ENCODE measurements around the gene CBX8.

CBX8 gene

DNA sequence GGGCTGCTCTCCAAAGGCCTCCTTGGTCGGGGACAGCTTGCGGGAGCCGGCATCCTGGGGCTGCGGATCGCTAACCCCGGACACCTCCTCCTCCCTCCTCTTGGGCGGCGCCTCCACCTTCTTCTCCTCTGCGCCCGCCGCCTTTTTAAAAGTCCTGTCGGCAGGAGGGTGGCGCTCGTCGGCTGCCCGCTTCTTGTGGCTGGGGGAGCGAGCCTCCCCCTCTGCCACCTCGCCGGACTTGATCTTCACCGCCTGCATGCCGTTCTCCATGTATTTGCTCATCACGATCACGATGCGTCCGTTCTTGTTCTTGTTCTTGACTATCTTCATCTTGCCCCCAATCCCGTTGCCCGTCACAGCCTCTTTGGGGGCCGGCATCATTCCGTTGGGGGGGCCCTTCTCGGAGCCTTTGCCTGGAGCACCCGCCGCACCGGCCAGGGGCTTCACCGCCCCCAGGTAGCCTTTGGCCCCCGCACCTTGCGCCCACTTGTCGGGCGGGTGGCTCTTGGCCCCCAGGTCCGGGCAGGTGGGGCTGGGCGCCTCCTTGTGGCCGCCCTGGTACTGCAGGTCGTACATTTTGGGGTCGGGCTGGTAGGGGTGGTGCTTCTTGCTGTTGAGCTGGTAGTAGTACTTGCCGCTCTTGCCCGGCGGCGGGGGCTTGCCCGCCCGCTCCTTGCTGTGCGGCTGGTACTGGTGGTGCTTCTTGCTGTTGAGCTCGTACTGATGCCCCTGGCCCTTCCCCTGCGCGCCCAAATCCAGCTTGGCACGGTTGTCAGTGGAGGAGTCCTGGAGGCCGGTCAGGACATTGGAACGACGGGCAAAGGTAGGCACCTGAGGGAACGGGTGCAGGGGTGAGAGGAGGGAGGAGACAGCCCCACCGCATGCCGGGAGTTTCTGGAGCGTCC lies 37.9 kb upstream of the CBX8 start:
- no peak for DNase-seq

GRCh38 chr17:79833744-79834564 lies 37.1 kb upstream of the CBX8 start:
- no peak for DNase-seq

GRCh38 chr17:79833110-79833450 lies 36.2 kb upstream of the CBX8 start:
- DNase-seq = no peak

DNA sequence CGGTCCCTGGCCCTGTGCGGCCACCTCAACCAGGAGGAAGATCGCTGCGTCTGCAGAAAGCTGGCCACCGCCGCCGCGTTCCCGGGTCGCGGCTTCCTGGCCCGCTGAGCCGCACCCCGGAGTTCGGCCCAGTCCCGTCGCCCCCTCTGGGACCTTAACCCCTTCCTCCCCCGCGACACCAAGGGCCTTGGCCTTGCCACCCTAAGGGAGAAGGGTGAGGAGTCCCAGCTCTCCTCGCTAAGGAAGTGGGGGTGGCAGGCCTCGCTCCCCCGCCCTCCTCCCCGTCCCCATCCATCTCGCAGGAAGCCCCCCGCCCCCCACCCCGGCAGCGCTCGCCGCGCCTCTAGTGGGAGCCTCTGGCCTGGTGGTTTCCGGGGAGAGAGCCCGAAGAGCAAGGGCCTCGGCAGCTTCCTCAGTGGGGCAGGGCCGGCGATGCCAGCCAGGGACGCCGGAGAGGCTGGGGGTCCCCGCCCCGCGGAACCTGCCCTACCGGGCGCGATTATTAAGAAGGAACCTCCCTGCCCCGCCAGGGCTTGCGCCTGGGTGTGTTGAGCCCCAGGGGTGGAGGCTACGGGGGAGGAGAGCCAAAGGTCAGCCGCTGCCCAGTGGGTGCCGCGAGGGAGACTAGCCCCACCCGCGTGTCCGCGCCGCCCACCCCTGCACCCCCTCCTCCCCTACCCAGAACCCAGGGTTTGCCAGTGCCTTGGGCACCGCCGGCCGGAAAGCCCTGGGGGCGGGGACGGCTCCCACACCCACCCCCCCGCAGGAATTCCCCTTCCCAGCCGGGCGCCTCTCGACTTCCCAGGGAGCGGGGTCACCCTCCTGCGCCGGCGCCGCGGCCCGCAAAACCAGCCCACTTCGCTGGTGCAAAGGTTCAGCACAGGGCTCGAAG lies 35.6 kb upstream of the CBX8 start:
- no peak for DNase-seq

- no peak for DNase-seq
These were observed 34.7 kb upstream of the CBX8 start for GRCh38 chr17:79831265-79832217.

DNA sequence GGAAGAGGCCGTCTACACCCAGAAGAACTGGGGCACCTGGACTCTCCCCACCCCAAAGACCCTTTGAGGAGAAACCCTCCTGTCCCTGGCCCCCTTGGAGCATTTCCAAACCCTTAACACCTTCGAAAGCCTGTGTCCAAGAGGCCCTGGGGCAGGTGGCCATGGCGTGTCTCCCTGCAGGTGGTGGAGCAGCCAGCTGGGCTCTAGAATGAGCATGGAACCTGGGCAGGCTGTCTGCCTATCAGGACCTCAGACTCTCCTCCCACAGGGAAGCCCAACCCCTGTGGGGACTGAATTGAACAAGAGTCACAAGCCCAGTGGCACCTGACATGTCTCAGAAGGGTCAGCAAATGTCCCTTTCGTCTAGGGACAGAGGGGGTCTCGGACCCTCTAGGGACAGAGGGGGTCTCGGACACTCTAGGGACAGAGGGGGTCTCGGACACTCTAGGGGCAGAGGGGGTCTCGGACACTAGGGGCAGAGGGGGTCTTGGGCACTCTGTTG lies 33.9 kb upstream of the CBX8 start:
- no peak for DNase-seq

DNA sequence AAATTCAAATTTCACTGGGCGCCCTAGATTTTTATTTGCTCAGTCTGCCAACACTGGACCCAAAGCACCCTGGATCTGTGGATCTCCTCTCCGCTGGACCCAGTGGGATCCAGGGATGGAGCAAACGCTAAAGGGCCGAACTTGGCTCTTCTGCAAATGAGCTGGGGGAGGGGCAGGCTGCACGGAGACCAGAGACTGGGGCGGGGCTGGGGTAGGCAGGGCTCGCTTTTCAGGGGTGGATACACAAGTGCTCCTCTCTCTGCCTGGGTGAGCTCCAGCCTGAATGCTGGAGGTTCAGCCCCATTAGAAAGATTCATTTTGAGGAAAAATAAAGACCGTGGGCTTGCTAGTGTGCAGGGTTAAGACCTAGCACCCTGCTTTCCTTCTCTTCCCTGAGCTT lies 33.4 kb upstream of the CBX8 start:
- DNase-seq = no peak

DNA sequence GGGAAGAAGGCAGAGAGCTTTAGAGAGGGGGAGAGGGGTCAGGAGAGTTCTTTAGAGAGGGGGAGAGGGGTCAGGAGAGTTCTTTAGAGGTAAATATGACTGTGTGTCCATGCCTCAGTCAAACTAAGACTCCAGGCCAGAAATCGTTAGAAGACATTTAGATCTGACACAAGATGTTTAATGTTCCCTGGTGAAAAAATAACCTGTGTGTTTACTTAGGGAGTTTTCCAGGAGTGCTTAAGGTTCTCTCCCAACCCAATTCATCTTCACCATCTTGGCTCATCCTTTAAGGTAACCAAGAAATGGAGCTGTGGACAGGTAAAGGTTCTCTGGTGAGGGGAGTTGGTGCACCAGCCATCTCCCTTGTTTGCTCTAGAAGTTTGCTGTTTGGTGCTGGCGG lies 32.6 kb upstream of the CBX8 start:
- no peak for DNase-seq

DNA sequence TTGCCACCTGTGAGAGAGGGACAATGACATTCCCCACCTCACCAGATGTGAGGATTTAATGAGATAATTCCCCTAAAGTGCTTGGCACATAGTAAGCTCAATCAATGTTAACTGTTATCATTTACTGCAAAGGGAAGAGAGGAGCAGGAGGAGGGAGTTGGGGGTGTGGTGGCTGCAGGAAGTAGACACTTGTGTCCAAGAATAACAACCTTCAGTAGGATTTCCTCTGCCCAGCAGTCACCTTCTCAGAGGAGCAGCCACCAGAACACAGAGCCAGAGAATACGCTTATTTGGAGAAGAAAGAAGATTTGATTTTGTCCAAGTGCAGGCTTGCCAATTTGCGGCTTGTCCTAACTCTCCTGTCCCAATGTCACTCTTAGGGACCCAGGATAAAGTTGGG lies 32.1 kb upstream of the CBX8 start:
- no peak for DNase-seq

GRCh38 chr17:79826841-79827578 lies 30.1 kb upstream of the CBX8 start:
- no peak for DNase-seq

DNA sequence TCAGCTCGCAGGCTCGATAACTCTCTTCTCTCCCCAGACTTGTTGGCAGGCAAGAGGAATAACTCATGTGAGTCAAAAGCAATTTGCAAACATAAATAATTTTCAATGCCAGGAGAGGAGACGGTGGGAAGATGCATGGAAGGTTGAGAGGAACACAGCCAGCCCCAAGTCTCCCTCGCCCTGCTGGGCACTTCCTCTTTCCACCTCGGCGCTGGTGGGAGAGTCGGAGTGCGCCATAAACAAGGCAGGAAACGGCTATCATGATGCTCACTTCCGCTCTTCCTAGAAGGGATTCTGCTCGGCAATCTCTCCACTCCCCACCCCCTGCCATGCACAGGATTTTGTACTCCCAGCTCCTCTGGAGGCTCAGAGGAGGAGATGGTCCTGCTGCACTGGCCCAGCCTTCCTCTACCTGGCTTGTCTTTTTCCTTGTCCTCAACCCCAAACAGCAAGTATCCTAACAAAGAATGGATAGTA lies 29.4 kb upstream of the CBX8 start:
- no peak for DNase-seq

DNA sequence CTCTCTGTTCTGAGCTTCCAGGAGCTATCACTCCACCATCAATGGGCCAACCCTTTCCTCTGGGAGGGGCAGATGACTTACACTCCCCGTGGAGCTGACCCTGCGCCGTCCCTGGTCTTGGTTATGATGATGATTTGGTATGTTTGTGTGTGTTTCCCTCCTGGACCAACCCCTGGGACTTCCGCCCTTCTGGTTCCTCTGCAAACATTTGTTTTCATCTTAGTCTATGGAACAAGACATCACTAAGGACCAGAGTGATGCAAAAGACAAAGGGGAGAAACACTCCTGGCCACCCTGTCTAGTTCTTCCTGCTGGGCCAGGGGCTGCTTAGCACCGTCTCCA lies 28.7 kb upstream of the CBX8 start:
- DNase-seq = no peak

DNA sequence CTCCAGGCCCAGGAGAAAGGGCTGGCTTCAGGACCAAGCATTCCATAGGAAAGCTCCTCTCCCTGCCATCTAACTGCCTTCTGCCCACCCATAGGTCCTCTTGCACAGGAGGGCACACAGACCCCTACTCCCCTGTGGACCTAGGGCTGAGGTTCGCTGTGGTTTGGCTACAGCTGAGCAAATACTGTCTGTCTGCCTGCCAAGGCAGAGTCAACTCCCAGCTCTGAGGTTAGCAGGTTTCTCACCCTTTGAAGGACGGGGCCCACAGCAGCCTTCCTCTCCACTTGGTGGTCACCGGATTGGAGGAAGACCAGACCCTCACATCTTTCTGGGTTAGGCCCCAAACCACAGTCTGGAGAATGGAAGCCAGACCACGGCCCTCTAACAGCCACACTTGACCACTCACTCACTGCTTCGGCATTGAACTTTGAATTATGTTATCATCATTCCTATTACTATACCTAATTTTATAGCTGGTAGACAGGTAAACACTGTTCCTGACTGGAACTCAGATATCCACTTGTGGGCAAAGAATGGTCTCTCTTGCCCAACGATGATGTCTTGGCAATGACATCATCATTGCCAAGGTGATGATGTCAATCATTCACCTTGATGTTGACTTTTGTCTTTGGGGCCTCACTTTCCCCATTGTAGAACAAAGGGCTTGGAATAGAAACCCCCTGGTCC lies 28.2 kb upstream of the CBX8 start:
- no peak for DNase-seq

DNA sequence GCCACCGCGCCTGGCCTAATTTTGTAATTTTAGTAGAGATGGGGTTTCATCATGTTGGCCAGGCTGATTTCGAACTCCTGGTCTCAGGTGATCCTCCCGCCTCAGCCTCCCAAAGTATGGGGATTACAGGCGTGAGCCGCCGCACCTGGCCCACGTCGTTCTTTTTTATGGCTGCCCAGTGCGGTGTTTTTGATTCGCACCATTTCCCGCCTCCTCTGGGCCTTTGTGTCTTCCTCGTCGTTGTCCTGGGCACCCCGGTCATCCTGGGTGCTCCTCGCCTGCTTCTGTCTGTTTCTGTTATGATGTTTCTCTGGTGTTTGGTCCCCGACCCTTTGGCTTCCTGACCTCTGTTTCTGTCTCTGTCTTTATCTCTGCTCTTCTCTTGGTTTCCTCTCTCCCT lies 27.4 kb upstream of the CBX8 start:
- DNase-seq = no peak

DNA sequence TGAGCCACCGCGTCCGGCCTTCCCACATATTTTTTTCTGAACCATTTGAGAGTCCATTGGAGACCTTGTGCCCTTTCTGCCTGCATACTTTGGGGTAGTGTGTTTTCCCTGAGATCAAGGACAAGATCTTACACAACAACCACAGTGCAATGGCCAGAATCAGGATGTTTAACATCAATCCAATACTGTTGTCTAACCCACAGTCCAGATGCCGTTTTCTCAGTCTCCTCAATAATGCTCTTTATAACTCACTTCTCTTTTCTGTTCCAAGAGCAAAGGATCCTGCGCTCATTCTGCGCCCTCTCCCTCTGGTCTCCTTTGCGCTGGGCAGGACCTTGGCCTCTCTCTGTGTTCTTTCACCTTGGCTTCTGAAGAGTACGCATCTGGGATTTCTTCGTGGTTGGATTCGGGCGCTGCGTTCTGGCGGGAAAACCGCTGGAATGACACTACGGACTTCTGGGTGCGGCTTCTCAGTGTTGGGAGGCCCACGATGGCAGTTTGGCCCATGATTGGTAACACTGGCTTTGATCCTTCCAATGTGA lies 25.8 kb upstream of the CBX8 start:
- DNase-seq = no peak

DNA sequence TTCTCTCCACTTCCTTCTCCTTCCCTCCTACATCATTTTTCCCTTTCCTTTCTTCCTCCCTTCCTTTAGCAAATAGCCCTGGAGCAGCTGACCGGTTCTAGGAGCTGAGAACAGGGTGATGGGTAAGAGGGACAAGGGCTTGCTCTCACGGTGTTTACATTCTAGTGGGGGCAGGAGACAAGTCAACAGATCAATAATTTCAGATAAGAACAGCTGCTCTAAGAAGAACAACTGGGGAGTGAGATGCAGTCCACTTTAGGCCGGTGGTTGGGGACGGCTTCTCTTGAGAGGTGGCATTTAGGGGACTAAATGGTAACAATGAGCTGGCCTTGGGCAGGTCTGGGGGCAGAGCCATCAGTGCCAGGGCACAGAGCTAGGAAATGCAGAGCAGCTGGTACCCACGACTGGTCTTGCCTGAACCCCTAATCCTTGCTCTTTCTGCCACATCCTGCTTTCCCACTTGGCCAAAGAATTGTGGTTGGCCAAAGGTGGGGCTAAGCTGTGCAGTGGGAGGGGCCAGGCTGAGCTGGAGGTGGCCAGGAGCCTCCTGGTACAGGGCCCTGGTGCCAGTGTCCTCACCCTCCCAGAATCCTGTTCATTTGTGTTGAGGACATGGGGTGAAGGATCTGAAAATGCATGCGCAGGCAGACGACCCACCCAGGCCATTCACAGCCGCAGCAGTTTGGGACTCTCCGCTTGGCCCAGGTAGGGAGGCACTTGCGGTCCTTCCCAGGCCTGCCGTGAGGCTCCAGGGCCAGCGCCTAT lies 24.6 kb upstream of the CBX8 start:
- no peak for DNase-seq

DNA sequence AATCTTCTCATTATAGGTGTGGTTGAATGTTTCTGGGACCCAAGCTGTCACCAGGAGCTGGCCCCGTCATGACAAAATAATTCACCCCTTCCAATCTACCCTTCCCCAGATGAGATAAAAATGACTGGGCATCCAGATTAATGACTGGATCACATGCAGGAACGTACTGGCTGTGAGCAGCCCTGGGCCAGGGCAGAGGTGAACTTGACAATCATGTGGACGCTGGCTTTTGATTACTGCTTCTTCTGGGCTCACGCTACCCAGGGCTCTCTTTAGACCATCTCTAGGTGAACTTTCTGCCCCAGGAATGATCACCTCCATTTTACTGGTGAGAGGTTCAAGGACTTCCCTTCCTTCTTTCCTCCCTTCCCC lies 24.1 kb upstream of the CBX8 start:
- no peak for DNase-seq

- DNase-seq = no peak
These were observed 22.8 kb upstream of the CBX8 start for GRCh38 chr17:79819534-79820276.

- DNase-seq = no peak
These were observed 22.2 kb upstream of the CBX8 start for GRCh38 chr17:79819085-79819484.

All from NCI-H1105 (cell line).